Peyer's patch (tissue), 4 donors: ENCODE results near the gene CDK9. TPM values are rescaled to one million over a fixed set of nuclear protein-coding genes. Genes with fewer than 3 reads are reported as not detected.

Experiments
- DNase-seq, 3 donors: peaks; one replicate each; pipeline ENCODE4 v3.0.0-alpha.2; 2017 to 2019
- H3K27ac ChIP-seq, 4 donors: fragments of 200-600 bp; sonication (generic); one replicate each; pipeline ENCODE4 v1.5.1; 2016 to 2019
- H3K27me3 ChIP-seq, 2 donors: fragments of 200-600 bp; sonication (generic); one replicate each; pipeline ENCODE4 v1.5.1; 2019
- H3K36me3 ChIP-seq, 3 donors: fragments of 200-600 bp; sonication (generic); one replicate each; pipeline ENCODE4 v1.5.1; 2016 to 2019
- H3K4me1 ChIP-seq, 4 donors: fragments of 200-600 bp; sonication (generic); one replicate each; pipeline ENCODE4 v1.5.1; 2016 to 2019
- H3K4me3 ChIP-seq, 4 donors: fragments of 200-600 bp; sonication (generic); 1 replicate in 3 of 4; 2 replicates in 1 of 4; pipeline ENCODE4 v1.5.1; 2016 to 2019; ENCODE audit warnings: mild to moderate bottlenecking in 1 of 4
- H3K9me3 ChIP-seq, 4 donors: fragments of 200-600 bp; sonication (generic); one replicate each; pipeline ENCODE4 v1.5.1; 2016 to 2019; ENCODE audit warnings: mild to moderate bottlenecking in 1 of 4
- CTCF ChIP-seq, 6 experiments: fragments of 450-650 bp in 4 of 6; fragments of 200-600 bp in 2 of 6; sonication (generic) in 1 of 6; IDR thresholded peaks; one replicate each; pipeline ENCODE4 v1.5.1; 2017 to 2019; ENCODE audit warnings: antibody characterized with exemption in 6 of 6, mild to moderate bottlenecking in 3 of 6, moderate library complexity in 1 of 6
- POLR2A ChIP-seq, 2 donors: fragments of 450-650 bp; IDR thresholded peaks; one replicate each; pipeline ENCODE4 v1.5.1; 2017; ENCODE audit warnings: antibody characterized with exemption in 2 of 2, mild to moderate bottlenecking in 2 of 2, moderate library complexity in 2 of 2
- total RNA-seq, 4 donors: library from RNA; depleted of rRNA; stranded (reverse); fragments of >200 nt; gene quantifications; one replicate each; pipeline ENCODE4 v1.1.0, GENCODE V29; 2016

CDK9 gene
- total RNA-seq, 4 donors from 2014 or later = 53.6 to 116 (median 83.9) TPM

DNA sequence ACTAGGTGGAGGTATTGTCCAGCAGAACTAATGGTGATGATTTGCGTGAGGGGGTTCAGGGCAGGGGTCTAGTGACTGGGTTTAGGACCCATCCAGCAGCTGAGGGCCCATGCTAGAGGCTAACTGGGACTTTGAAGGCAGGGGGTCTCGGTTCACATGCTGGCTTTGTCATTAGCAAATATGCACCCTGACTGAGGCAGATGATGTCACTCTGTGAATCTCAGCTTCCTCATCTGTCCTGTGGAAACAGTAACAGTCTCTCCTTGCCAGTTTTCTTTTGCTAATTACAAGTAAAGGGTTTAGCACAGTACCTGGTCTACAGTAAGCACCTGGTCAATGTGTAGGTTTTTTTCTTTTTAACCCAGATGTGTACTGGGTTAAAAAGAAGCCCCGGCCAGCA, 12.6 kb upstream of the CDK9 start:
- H3K9me3 ChIP-seq = no peaks in the 10 kb centered on the region
- no peak overlapping the region for H3K4me3 ChIP-seq
- no peak overlapping the region for H3K27ac ChIP-seq
- H3K36me3 ChIP-seq = no peaks in the 10 kb centered on the region
- H3K27me3 ChIP-seq = no peaks in the 10 kb centered on the region
- DNase-seq = no peak
- TF ChIP-seq CTCF (IDR thresholded peaks at IDR 0.05) (no peak), POLR2A (IDR thresholded peaks at IDR 0.05) (no peak)
- H3K4me1 ChIP-seq = peaks cover 0 to 20% (median 11%) of the 10 kb centered on the region in 4 donors

GRCh38 chr9:127773981-127774380, 11.9 kb upstream of the CDK9 start:
- no peaks in the 10 kb centered on the region for H3K36me3 ChIP-seq
- DNase-seq = no peak
- H3K27ac ChIP-seq = no peak overlapping the region
- no peaks in the 10 kb centered on the region for H3K9me3 ChIP-seq
- peaks cover 0 to 19% (median 13%) of the 10 kb centered on the region in 4 donors for H3K4me1 ChIP-seq
- no peak overlapping the region for H3K4me3 ChIP-seq
- no peaks in the 10 kb centered on the region for H3K27me3 ChIP-seq
- TF ChIP-seq CTCF (IDR thresholded peaks at IDR 0.05) = no peak
- TF ChIP-seq POLR2A (IDR thresholded peaks at IDR 0.05) = no peak

GRCh38 chr9:127776195-127776923, 9.5 kb upstream of the CDK9 start:
- Histone ChIP-seq H3K9me3 (no peaks in the 10 kb centered on the region), H3K4me1 (peaks cover 0 to 12% (median 3%) of the 10 kb centered on the region in 4 donors), H3K27me3 (no peaks in the 10 kb centered on the region), H3K36me3 (no peaks in the 10 kb centered on the region), H3K4me3 (peak overlapping the region; percentile 17 to 50 (median 44)), H3K27ac (peak overlapping the region; percentile 27 to 88 (median 74))
- TF ChIP-seq CTCF (IDR thresholded peaks at IDR 0.05) = no peak
- TF ChIP-seq POLR2A (IDR thresholded peaks at IDR 0.05) = no peak
- DNase-seq = peak in 2 of 3 donors; percentile 91 to 93

DNA sequence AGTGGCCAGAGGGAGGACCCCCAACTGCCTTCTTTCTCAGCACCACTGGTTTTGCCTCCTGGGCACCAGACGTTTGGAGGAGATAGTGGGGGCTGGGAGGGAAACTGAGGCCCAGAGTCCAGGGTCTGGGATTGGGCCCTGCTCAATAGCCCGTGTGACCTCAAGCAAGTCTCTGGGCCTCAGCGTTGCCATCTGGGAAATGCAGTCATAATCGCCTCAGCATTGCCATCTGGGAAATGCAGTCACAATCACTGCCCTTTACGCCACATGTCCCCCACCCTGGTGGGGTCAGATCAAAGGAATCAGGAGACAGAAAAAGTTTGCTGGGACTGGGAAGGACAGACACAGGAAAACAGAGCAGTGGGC, 8.9 kb upstream of the CDK9 start:
- peak overlapping the region; percentile 17 to 50 (median 44) for H3K4me3 ChIP-seq
- no peaks in the 10 kb centered on the region for H3K36me3 ChIP-seq
- TF ChIP-seq POLR2A (IDR thresholded peaks at IDR 0.05) (no peak), CTCF (IDR thresholded peaks at IDR 0.05) (no peak)
- no peak for DNase-seq
- H3K4me1 ChIP-seq = peaks cover 0 to 12% (median 3%) of the 10 kb centered on the region in 4 donors
- H3K27ac ChIP-seq = peak overlapping the region; percentile 27 to 88 (median 74)
- H3K27me3 ChIP-seq = no peaks in the 10 kb centered on the region
- H3K9me3 ChIP-seq = no peaks in the 10 kb centered on the region

DNA sequence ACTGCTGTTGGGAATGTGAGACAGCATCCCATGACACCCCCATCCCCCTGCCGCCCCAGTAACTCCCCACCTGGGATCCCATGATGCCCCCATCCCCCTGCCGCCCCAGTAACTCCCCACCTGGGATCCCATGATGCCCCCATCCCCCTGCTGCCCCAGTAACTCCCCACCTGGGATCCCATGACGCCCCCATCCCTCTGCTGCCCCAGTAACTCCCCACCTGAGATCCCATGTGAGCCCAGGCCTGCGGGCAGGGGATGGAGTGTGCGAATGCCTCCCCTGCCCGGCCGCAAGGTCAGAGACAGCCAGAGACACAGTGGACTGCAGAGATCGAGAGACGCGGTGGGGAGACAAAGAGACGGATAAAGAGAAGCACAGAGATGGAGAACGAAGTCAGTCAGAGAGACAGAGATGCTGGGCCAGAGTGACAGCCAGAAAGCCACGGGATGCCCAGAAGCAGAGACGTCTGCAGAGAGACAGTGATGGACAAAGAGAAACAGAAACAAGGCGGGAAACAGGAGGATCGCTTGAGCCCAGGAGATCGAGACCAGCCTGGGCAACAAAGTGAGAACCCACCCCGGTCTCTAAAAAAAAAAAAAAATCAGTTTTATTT, 8.4 kb upstream of the CDK9 start:
- peak overlapping the region; percentile 17 to 50 (median 44) for H3K4me3 ChIP-seq
- no peak for DNase-seq

More for the DNA sequence above, 8.4 kb upstream of the CDK9 start:
- Histone ChIP-seq H3K4me1 (peaks cover 0 to 12% (median 4%) of the 10 kb centered on the region in 4 donors), H3K9me3 (no peaks in the 10 kb centered on the region), H3K27me3 (no peaks in the 10 kb centered on the region), H3K27ac (peak overlapping the region; percentile 27 to 88 (median 74)), H3K36me3 (no peaks in the 10 kb centered on the region)
- TF ChIP-seq POLR2A (IDR thresholded peaks at IDR 0.05) (no peak), CTCF (IDR thresholded peaks at IDR 0.05) (no peak)
